Smooth muscle cell (in vitro differentiated cells): ENCODE data around the gene MRPL52. TPM values are rescaled to one million over a fixed set of nuclear protein-coding genes. Genes with fewer than 3 reads are reported as not detected.
"Not testable (repeated sequence)": the region's sequence is repeated elsewhere in the genome, so short reads cannot be mapped to it uniquely, and the experiment has no call there.

ENCODE experiments used
- DNase-seq: peaks from one replicate; lab custom pipeline; 2025; ENCODE audit not compliant: unreplicated experiment; lab: John Stamatoyannopoulos, UW
- H2AFZ ChIP-seq: fragments of 200-600 bp; sonication (generic); 2 replicates; pipeline ENCODE4 v1.6.0; 2016; ENCODE audit warnings: antibody characterized with exemption, low read depth, mild to moderate bottlenecking
- H3F3A ChIP-seq: fragments of 200-600 bp; sonication (generic); 2 replicates; pipeline ENCODE4 v1.6.0; 2017; ENCODE audit warnings: antibody characterized with exemption, low read depth
- H3K27ac ChIP-seq: fragments of 200-600 bp; sonication (generic); 2 replicates; pipeline ENCODE4 v1.5.1; 2016; ENCODE audit warnings: low read depth, mild to moderate bottlenecking
- H3K27me3 ChIP-seq: fragments of 200-600 bp; sonication (generic); 2 replicates; pipeline ENCODE4 v1.6.1; 2016; ENCODE audit warnings: low read depth, mild to moderate bottlenecking
- H3K36me3 ChIP-seq: fragments of 200-600 bp; sonication (generic); 2 replicates; pipeline ENCODE4 v1.5.1; 2016; ENCODE audit warnings: low read depth
- H3K4me1 ChIP-seq: fragments of 200-600 bp; sonication (generic); 2 replicates; pipeline ENCODE4 v1.5.1; 2016; ENCODE audit warnings: low read depth
- H3K4me2 ChIP-seq: fragments of 200-600 bp; sonication (generic); 2 replicates; pipeline ENCODE4 v1.6.0; 2016; ENCODE audit warnings: mild to moderate bottlenecking
- H3K4me3 ChIP-seq: fragments of 200-600 bp; sonication (generic); 2 replicates; pipeline ENCODE4 v1.5.1; 2016; ENCODE audit warnings: mild to moderate bottlenecking
- H3K79me2 ChIP-seq: fragments of 200-600 bp; sonication (generic); 2 replicates; pipeline ENCODE4 v1.6.0; 2016; ENCODE audit warnings: low read depth, mild to moderate bottlenecking
- H3K9ac ChIP-seq: fragments of 200-600 bp; sonication (generic); 2 replicates; pipeline ENCODE4 v1.6.0; 2016; ENCODE audit warnings: low read depth
- H3K9me3 ChIP-seq: fragments of 200-600 bp; sonication (generic); replicated peaks from 2 replicates; pipeline ENCODE4 v1.5.1; 2016; ENCODE audit warnings: low read depth
- H4K20me1 ChIP-seq: fragments of 200-600 bp; sonication (generic); 2 replicates; pipeline ENCODE4 v1.6.0; 2016; ENCODE audit warnings: low read depth
- WGBS: methylation state at CpG from one replicate; pipeline ENCODE4 v1.1.7; 2016; ENCODE audit warnings: low lambda C conversion rate; 5-methylcytosine and 5-hydroxymethylcytosine counted together
- polyA plus RNA-seq: library from polyadenylated mRNA; unstranded; fragments of >200 nt; fragmentation: Nextera tagmentation; extraction: Ambion mirVana; gene quantifications from 2 replicates; pipeline ENCODE4 v1.2.1, GENCODE V29; 2016
- total RNA-seq: library from RNA; depleted of rRNA; stranded (reverse); fragments of >200 nt; gene quantifications from 2 replicates; pipeline ENCODE4 v1.2.3, GENCODE V29; 2014
- TF ChIP-seq, protein P1 (sequence below): fragments of 200-600 bp; sonication (generic); IDR thresholded peaks from 2 replicates; pipeline ENCODE4 v1.5.1; 2017; ENCODE audit warnings: borderline replicate concordance, mild to moderate bottlenecking, antibody characterized with exemption; ENCODE audit not compliant: insufficient read depth, poor library complexity, severe bottlenecking

MRPL52 gene
- total and polyA plus RNA-seq, 2 experiments from 2014 or later, result 220 to 274 TPM

DNA sequence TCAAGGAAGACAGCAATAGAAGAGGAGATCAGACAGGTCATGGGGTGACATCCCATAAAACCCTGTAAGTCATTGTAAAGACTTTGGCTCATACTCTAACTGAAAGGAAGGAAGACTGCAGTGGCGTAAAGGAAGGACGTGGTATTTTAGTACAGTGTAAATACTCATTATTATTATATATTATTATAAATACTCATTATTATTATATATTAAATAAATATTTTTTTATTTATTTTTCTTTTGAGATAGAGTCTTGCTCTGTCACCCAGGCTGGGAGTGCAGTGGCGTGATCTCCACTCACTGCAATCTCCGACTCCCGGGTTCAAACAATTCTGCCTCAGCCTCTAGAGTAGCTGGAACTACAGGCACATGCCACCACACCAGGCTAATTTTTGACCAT, 26.7 kb downstream of the MRPL52 start:
- no peak overlapping the region for H2AFZ ChIP-seq
- H3K27ac ChIP-seq, result no peak overlapping the region
- no peaks in the 10 kb centered on the region for H3K27me3 ChIP-seq
- no peaks in the 10 kb centered on the region for H4K20me1 ChIP-seq
- peaks cover 4% of the 10 kb centered on the region for H3K4me1 ChIP-seq
- no peak overlapping the region for H3K4me2 ChIP-seq
- H3K79me2 ChIP-seq, result no peaks in the 10 kb centered on the region
- H3K9me3 ChIP-seq, result no peaks in the 10 kb centered on the region
- no peak overlapping the region for H3K9ac ChIP-seq
- DNase-seq, result no peak
- H3K36me3 ChIP-seq, result no peaks in the 10 kb centered on the region
- WGBS, result 97% methylated on average over 5 of the region's 5 CpGs
- no peak overlapping the region for H3K4me3 ChIP-seq
- TF ChIP-seq, protein P1, sequence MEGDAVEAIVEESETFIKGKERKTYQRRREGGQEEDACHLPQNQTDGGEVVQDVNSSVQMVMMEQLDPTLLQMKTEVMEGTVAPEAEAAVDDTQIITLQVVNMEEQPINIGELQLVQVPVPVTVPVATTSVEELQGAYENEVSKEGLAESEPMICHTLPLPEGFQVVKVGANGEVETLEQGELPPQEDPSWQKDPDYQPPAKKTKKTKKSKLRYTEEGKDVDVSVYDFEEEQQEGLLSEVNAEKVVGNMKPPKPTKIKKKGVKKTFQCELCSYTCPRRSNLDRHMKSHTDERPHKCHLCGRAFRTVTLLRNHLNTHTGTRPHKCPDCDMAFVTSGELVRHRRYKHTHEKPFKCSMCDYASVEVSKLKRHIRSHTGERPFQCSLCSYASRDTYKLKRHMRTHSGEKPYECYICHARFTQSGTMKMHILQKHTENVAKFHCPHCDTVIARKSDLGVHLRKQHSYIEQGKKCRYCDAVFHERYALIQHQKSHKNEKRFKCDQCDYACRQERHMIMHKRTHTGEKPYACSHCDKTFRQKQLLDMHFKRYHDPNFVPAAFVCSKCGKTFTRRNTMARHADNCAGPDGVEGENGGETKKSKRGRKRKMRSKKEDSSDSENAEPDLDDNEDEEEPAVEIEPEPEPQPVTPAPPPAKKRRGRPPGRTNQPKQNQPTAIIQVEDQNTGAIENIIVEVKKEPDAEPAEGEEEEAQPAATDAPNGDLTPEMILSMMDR, result no peak
- H3F3A ChIP-seq, result peaks cover 5% of the 10 kb centered on the region

DNA sequence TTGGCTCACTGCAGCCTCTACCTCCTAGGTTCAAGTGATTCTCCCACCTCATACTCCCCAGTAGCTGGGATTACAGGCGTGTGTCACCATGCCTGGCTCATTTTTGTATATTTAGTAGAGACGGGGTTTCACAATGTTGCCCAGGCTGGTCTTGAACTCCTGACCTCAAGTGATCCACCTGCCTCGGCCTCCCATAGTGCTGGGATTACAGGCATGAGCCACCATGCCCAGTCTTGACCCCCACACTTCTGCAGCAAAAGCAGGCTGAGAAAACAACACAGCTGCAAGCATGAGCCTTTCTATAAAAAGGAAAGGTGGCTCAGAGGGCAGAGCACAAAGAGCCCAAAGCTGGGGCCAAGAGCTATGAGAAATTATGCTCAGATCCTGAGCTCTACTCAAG, 30.7 kb downstream of the MRPL52 start:
- not testable (repeated sequence) for H3K4me2 ChIP-seq, H3F3A ChIP-seq, H3K9me3 ChIP-seq, H3K27me3 ChIP-seq, H3K4me1 ChIP-seq, H2AFZ ChIP-seq, H3K9ac ChIP-seq, H3K79me2 ChIP-seq, H3K27ac ChIP-seq, H3K4me3 ChIP-seq, DNase-seq, H3K36me3 ChIP-seq, H4K20me1 ChIP-seq
- WGBS, result 92% methylated on average over 3 of the region's 3 CpGs

DNA sequence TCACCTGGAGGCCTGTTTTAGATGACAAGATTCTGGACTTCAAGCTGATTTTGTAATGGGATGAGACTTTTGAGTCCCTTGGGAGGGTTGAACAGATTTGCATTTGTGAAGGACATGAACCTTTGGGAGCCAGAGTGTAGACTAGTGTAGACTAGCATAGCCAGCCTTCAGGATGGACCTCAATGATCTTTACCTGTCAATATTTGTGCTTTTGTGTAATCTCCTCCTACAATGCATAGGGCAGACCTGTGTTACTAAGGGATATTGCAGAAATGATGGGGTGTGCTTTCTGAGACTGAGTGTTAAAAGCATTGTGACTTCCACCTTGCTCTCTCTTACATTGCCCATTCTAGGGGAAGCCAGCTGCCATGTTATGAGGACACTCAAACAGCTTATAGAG, 32.0 kb downstream of the MRPL52 start:
- no peak for DNase-seq
- Histone ChIP-seq H4K20me1 (no peaks in the 10 kb centered on the region), H3K4me3 (no peak overlapping the region), H3K4me2 (no peak overlapping the region), H3K36me3 (no peaks in the 10 kb centered on the region), H3K27me3 (no peaks in the 10 kb centered on the region), H3K79me2 (no peaks in the 10 kb centered on the region), H3K4me1 (no peaks in the 10 kb centered on the region), H3K9me3 (no peaks in the 10 kb centered on the region), H3K27ac (no peak overlapping the region), H3F3A (no peaks in the 10 kb centered on the region), H2AFZ (no peak overlapping the region), H3K9ac (no peak overlapping the region)
- TF ChIP-seq, protein P1, result no peak

DNA sequence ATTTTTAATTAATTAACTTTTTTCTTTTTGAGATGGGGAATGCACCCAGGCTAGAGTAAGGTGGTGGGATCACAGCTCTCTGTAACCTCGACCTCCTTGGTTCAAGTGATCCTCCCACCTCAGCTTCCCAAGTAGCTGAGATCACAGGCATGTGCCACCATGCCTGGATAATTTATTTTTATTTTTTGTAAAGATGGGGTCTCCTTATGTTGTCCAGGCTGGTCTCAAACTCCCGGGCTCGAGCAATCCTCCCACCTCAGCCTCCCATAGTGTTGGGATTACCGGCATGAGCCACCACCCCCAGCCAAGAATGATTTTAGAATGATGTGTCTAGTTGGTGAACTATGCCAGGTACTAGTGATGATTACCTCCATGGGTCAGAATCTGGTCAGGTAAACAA, 35.3 kb downstream of the MRPL52 start:
- no peaks in the 10 kb centered on the region for H3K79me2 ChIP-seq
- TF ChIP-seq, protein P1, result no peak
- H3K27me3 ChIP-seq, result no peaks in the 10 kb centered on the region

More for the DNA sequence above, 35.3 kb downstream of the MRPL52 start:
- no peaks in the 10 kb centered on the region for H3K4me1 ChIP-seq
- no peaks in the 10 kb centered on the region for H3K36me3 ChIP-seq
- H2AFZ ChIP-seq, result no peak overlapping the region
- H3K27ac ChIP-seq, result no peak overlapping the region
- DNase-seq, result no peak
- H3F3A ChIP-seq, result no peaks in the 10 kb centered on the region
- no peak overlapping the region for H3K9ac ChIP-seq
- no peak overlapping the region for H3K4me3 ChIP-seq
- no peaks in the 10 kb centered on the region for H3K9me3 ChIP-seq
- H4K20me1 ChIP-seq, result no peaks in the 10 kb centered on the region
- WGBS, result 88% methylated on average over 4 of the region's 4 CpGs
- no peak overlapping the region for H3K4me2 ChIP-seq
